Measurements from ENCODE around the gene ACTN3. TPM values are rescaled to one million over a fixed set of nuclear protein-coding genes. Genes with fewer than 3 reads are reported as not detected.

ACTN3 gene
- total and polyA plus RNA-seq, 2 of the 4 experiments (the other 2 are of a cell fraction) = under 0.01 to 0.05 TPM

GRCh38 chr11:66559142-66559865 lies 12.6 kb downstream of the ACTN3 start:
- Histone ChIP-seq H3K23ac (ENCODE audit: low read depth, low read length) (no peak overlapping the region), H3K79me1 (ENCODE audit: low read depth in 1 of 2, low read length in 2 of 2) (no peaks in the 10 kb centered on the region), H2AK9ac (replicated peaks; ENCODE audit: low read depth, low read length, poor library complexity) (peak overlapping the region; percentile 42), H4K91ac (ENCODE audit: insufficient read depth, low read depth, low read length) (no peak overlapping the region), H3K18ac (ENCODE audit: low read depth, low read length) (no peak overlapping the region), H3K27ac (ENCODE audit: insufficient read depth, low read length) (no peak overlapping the region), H2BK15ac (ENCODE audit: low read depth, low read length) (no peak overlapping the region), H2BK120ac (ENCODE audit: low read depth, low read length) (no peak overlapping the region), H3K9me1 (ENCODE audit: insufficient read depth, low read length) (peaks cover 3% of the 10 kb centered on the region; the same call in 1 of the 2 replicates), H3K4me2 (ENCODE audit: low read depth, low read length) (no peak overlapping the region; the same call in 1 of the 2 replicates), H4K5ac (ENCODE audit: low read depth, low read length) (no peak overlapping the region), H4K8ac (ENCODE audit: low read depth in 2 of 2, low read length in 2 of 2) (no peak overlapping the region), H4K20me1 (ENCODE audit: insufficient read depth, low read length) (no peaks in the 10 kb centered on the region), H2BK20ac (ENCODE audit: low read depth, low read length) (no peak overlapping the region), H3K56ac (ENCODE audit: extremely low read depth, insufficient read depth, low read length) (no peak overlapping the region), H3K4ac (ENCODE audit: low read depth, low read length) (no peak overlapping the region), H3K9me3 (ENCODE audit: control insufficient read depth, insufficient read depth, low read length) (no peaks in the 10 kb centered on the region), H3K4me3 (ENCODE audit: insufficient read depth, low read depth, low read length) (no peak overlapping the region), H3K14ac (replicated peaks; ENCODE audit: low read depth, low read length) (no peak overlapping the region), H3K9ac (ENCODE audit: low read depth, low read length) (no peak overlapping the region), H2AK5ac (ENCODE audit: low read depth, low read length) (no peak overlapping the region), H2BK5ac (ENCODE audit: low read depth, low read length, poor library complexity, severe bottlenecking) (no peak overlapping the region), H3K27me3 (ENCODE audit: control insufficient read depth, insufficient read depth, low read length) (peaks cover 29% of the 10 kb centered on the region), H3K36me3 (ENCODE audit: control insufficient read depth, insufficient read depth, low read length) (no peaks in the 10 kb centered on the region), H3K4me1 (ENCODE audit: control insufficient read depth, insufficient read depth, low read length) (peaks cover 2% of the 10 kb centered on the region; the same call in 1 of the 2 replicates), H2AFZ (replicated peaks; ENCODE audit: low read length, poor library complexity) (peak overlapping the region; percentile 67)
- dilution Hi-C loops (cut with HindIII; ENCODE audit: low sequenced_read_pairs, unreplicated experiment) = no loop called here
- intact Hi-C loops (cut with micrococcal nuclease) = no loop called here
- DNase-seq (no peak), ATAC-seq (ENCODE audit: low read depth) (peak; percentile 32; the same call in 1 of the 2 replicates)
- ChIA-PET CTCF (no interaction called here), POLR2A (ENCODE audit: unreplicated experiment) (no interaction called here)
- 15% methylated on average over 28 of the region's 50 CpGs; no CpG with 5 or more reads in 1 of the 2 experiments for WGBS, 2 experiments (ENCODE audit: extremely low coverage in 2 of 2, insufficient read length in 1 of 2)
- TF ChIP-seq BHLHE40 (IDR thresholded peaks at IDR 0.05; ENCODE audit: low read depth, low read length) (no peak), RFX5 (IDR thresholded peaks at IDR 0.05; ENCODE audit: low read depth, low read length) (no peak), RCOR1 (IDR thresholded peaks at IDR 0.05; ENCODE audit: insufficient replicate concordance, low read length) (no peak), CEBPB (IDR thresholded peaks at IDR 0.05; ENCODE audit: low read depth, low read length) (peak; percentile 48), CTCF (conservative IDR thresholded peaks at IDR 0.05; ENCODE audit: low read depth, low read length) (no peak), RAD21 (IDR thresholded peaks at IDR 0.05; ENCODE audit: low read length) (no peak), FOS (IDR thresholded peaks at IDR 0.05; ENCODE audit: low read depth, low read length) (no peak), USF2 (IDR thresholded peaks at IDR 0.05; ENCODE audit: low read depth, low read length) (no peak), POLR2A (IDR thresholded peaks at IDR 0.05; ENCODE audit: low read depth, low read length) (no peak)
- in situ Hi-C loops (cut with MboI; ENCODE audit: low sequenced_read_pairs) = no loop called here
- BruUV-seq (replicated peaks) = no TSS peak

Data from IMR-90 (cell line).